H1 (cell line): ENCODE results near the gene PCBD1. TPM values are rescaled to one million over a fixed set of nuclear protein-coding genes. Genes with fewer than 3 reads are reported as not detected.

Experiments used
- CHD7 ChIP-seq: fragments of 300-600 bp; sonication (generic); IDR thresholded peaks from 2 replicates; pipeline ENCODE4 v1.7.1; 2012; ENCODE audit warnings: low read length, moderate library complexity, mild to moderate bottlenecking, inconsistent platforms; ENCODE audit not compliant: insufficient replicate concordance
- CTCF ChIP-seq, 3 experiments: IDR thresholded peaks; 1 replicate in 2 of 3; 2 replicates in 1 of 3; pipeline versions ENCODE4 v1.5.1 to v1.6.1; 2011; ENCODE audit warnings: low read length in 3 of 3, mild to moderate bottlenecking in 3 of 3, inconsistent platforms in 2 of 3, low read depth in 1 of 3, moderate library complexity in 1 of 3; ENCODE audit not compliant: insufficient read depth in 1 of 3; ENCODE audit errors: control extremely low read depth in 1 of 3
- NRF1 ChIP-seq: IDR thresholded peaks from 2 replicates; pipeline ENCODE4 v1.6.1; 2011; ENCODE audit warnings: mild to moderate bottlenecking, low read depth, low read length, improper control_type of control experiment
- POLR2A ChIP-seq, 2 experiments: IDR thresholded peaks; 1 replicate in 1 of 2; 2 replicates in 1 of 2; pipeline ENCODE4 v1.6.1; 2011; ENCODE audit warnings: low read depth in 2 of 2, low read length in 2 of 2, mild to moderate bottlenecking in 2 of 2; ENCODE audit errors: control extremely low read depth in 1 of 2
- POU5F1 ChIP-seq: IDR thresholded peaks from 2 replicates; pipeline ENCODE4 v1.6.1; 2011; ENCODE audit warnings: low read depth, mild to moderate bottlenecking, low read length, moderate library complexity
- RAD21 ChIP-seq, 2 experiments: IDR thresholded peaks in 1 of 2; conservative IDR thresholded peaks in 1 of 2; 2 replicates each; pipeline ENCODE4 v1.6.1; 2011; ENCODE audit warnings: low read depth in 2 of 2, low read length in 2 of 2, improper control_type of control experiment in 1 of 2, inconsistent platforms in 1 of 2, mild to moderate bottlenecking in 1 of 2, moderate library complexity in 1 of 2
- ZNF274 ChIP-seq: IDR thresholded peaks from 2 replicates; pipeline ENCODE4 v1.7.0; 2012; ENCODE audit warnings: low read length, borderline replicate concordance; ENCODE audit errors: extremely low read depth
- polyA plus RNA-seq, 7 experiments: library from polyadenylated mRNA; depleted of rRNA in 3 of 7; stranded (reverse) in 5 of 7; unstranded in 2 of 7; fragments of >200 nt in 5 of 7; fragments of 200-250 nt in 2 of 7; gene quantifications; 1 replicate in 5 of 7; 2 replicates in 1 of 7; 4 replicates in 1 of 7; pipeline versions ENCODE4 v1.2.1 to v1.2.3, GENCODE V29; 2011 to 2013; ENCODE audit warnings: missing spikeins in 2 of 7, mixed read lengths in 2 of 7
- total RNA-seq: library from RNA; stranded (reverse); fragmentation: NEBNext Ultra II Directional; extraction: Animal tissue kit (Norgen Biotek cat#: 25700); gene quantifications from 2 replicates; pipeline ENCODE4 v1.2.1, GENCODE V29; 2021

Gene PCBD1
- total and polyA plus RNA-seq, 2 of the 8 experiments (the other 6 are each of a cell fraction or from before 2014, with no cell fraction given) = 46.5 to 55.0 TPM

GRCh38 chr10:70928140-70928539 is 39.8 kb upstream of the PCBD1 start (continued):
- TF ChIP-seq CHD7 (no peak), POU5F1 (no peak), POLR2A (IDR thresholded peaks at IDR 0.05; ENCODE audit: control extremely low read depth in 1 of 2, low read depth in 2 of 2, low read length in 2 of 2) (no peak), RAD21 (IDR thresholded peaks at IDR 0.05 in 1 of 2, conservative IDR thresholded peaks at IDR 0.05 in 1 of 2; ENCODE audit: low read depth in 2 of 2, low read length in 2 of 2) (no peak), CTCF (IDR thresholded peaks at IDR 0.05; ENCODE audit: control extremely low read depth in 1 of 3, insufficient read depth in 1 of 3, low read depth in 1 of 3, low read length in 3 of 3) (no peak), ZNF274 (no peak), NRF1 (no peak)
